NCI-H146 treated with DMSO at 0.1 percent for 48 hours (cell line): ENCODE data around the gene ZNF675.
A peak's percentile ranks its signal among the peaks of the same experiment; 100 is the strongest.
"Not testable (repeated sequence)": the region's sequence is repeated elsewhere in the genome, so short reads cannot be mapped to it uniquely, and the experiment has no call there.

Experiments
- DNase-seq: peaks from one replicate; lab custom pipeline; 2025; ENCODE audit not compliant: unreplicated experiment; lab: John Stamatoyannopoulos, UW

The ZNF675 gene

DNA sequence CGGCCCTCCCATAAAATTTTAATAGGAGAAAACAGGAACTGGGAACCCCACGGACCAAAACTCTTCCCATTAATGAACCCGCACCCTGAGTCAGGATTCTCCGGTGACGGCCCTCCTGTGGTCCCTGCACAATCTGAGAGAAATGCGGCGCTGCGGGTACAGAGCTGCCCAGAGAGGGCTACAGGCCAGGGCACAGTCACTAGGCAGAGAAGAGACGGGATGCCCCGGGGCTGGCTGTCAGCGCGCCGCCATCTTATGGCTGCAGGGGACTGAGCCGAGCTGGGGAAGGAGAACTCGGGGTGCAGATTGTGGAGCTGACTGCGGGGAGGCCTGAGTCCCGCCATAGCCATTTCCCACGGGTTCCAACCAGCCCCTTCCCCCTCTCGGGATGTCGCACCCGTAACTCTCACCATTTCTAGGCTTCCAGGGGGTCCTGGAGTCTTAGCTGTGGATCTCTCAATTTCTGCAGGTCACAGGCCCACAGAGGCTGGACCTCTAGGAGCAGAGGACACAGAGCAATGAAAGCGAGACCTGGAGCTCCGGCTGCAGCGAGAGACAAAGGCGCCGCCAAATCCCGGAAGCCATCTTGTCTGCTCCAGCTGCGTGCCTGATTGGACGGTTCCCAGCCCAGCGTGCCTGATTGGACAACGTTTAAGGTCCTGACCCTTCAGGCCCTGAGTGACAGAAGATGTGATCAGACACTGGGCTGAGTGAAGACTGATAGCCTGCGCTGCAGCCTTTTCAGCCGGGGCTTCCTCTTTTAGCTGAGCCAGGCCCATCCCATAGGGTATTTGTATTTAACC, at the start of gene ZNF675:
TSS of gene ZNF675 (minus strand) at position 592 of the 803 bp plus-strand sequence. CDS start at position 413, 179 bp downstream.
- DNase-seq = peak; percentile 94

DNA sequence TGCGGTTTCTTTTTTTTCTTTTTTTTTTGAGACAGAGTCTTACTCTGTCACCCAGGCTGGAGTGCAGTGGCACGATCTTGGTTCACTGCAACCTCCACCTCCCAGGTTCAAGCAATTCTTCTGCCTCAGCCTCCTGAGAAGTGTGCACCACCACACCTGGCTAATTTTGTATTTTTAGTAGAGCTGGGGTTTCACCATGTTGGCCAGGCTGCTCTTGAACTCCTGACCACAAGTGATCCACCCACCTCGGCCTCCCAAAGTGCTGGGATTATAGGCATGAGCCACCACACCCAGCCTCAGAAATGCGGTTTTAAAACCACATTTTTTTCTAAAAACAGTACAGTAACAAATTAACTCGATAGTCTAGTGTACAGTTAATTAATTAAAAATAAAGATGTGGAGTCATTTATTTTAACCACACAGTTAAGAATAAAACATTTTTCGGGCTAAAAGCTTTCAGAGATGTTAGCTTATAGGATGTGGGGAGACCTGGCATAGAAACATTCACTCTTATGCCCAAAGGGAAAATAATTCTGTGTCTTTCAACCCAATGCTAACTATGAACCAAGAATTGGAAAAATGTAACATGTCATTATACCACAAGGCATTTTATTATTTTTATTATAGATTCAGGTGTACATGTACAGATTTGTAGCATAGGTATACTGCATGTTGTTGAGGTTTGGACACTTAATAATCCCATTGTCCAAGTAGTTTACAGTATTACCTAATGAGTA, 43.9 kb upstream of the ZNF675 start:
- DNase-seq = not testable (repeated sequence)

- DNase-seq = not testable (repeated sequence)
Measured at GRCh38 chr19:23724161-23724560, 37.1 kb upstream of the ZNF675 start.

DNA sequence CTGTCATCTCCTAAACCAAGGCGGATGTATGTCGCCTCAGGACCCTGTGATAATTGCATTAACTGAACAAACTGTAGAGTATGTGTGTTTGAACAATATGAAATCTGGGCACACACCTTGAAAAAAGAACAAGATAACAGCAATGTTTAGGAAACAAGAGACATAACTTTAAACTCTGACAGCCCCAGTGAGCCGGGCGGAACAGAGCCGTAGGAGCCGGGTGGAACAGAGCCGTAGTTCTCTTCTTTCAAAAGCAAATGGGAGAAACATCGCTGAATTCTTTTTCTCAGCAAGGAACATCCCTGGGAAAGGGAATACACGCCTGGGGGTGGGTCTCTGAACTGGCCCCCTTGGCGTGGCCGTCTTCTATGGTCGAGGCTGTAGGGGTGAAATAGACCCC, 31.8 kb upstream of the ZNF675 start:
- DNase-seq = no peak

DNA sequence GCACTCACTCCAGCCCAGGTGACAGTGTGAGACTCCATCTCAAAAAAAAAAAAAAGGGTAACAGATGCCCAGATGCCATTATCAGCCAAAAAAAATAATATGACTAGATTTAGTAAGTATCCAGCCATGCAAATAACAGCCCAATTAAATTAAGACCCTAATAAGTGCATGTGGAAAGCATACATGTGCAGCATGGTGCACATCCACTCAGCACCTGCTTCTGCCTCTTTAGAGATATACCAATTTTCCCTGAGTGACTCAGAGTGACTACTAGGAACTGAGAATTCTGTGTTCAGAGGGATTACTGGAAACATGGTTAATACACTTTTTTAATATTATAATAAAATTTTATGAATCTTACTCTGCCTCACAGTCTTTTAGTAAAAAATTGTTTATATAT, 29.8 kb upstream of the ZNF675 start:
- no peak for DNase-seq

- DNase-seq = no peak
Measured at GRCh38 chr19:23709347-23709746, 22.3 kb upstream of the ZNF675 start.

DNA sequence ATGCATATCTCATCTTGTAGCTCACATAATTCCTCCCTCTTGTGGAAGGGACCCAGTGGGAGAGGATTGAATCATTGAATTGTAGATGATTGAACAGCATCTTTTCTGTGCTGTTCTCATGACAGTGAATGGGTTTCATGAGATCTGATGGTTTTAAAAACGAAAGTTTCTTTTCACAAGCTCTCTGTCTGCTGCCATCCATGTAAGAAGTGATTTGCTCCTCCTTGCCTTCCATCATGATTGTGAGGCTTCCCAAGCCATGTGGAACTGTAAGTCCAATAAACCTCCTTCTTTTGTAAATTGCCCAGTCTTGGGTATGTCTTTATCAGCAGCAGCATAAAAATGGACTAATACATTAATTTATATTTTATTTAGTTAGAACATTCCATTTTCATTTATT, 19.6 kb upstream of the ZNF675 start:
- no peak for DNase-seq

- no peak for DNase-seq
Measured at GRCh38 chr19:23699521-23699860, 12.5 kb upstream of the ZNF675 start.

DNA sequence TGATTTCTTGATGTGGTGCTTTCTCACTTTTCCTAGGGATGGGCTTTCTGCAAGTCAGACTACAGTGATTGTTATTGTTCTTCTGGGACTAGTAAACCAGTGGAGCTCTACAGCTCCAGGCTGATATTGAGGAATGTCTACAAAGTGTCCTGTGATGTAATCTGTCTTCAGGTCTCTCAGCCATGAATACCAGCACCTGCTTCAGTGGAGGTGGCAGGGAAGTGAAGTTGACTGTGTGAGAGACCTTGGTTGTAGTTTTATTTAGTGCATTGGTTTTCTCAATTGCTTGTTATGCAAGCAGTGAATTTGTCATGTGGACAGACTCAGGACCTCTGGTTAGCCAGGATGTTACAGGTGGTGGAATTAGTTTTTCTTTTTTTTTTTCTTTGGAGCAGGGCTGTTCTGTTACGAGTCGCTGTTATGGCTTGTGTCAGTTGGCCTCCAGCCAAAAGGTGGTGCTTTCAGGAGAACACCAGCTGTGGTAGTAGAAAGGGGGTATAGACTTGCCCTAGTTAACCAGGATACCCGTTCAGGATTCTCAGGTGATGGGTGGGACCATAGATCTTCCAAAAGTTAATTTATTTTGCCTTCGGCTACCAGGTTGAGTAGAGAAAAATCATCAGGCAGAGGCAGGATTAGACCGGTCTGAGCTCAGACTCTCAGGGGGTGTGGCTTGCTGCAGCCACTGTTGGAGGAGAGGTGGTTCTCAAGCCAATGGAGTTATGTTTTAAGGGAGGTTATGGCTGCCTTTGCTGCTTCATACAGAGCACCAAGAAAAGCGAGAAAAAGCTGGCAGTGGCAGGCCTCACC, 11.9 kb upstream of the ZNF675 start:
- peak; percentile 46 for DNase-seq

DNA sequence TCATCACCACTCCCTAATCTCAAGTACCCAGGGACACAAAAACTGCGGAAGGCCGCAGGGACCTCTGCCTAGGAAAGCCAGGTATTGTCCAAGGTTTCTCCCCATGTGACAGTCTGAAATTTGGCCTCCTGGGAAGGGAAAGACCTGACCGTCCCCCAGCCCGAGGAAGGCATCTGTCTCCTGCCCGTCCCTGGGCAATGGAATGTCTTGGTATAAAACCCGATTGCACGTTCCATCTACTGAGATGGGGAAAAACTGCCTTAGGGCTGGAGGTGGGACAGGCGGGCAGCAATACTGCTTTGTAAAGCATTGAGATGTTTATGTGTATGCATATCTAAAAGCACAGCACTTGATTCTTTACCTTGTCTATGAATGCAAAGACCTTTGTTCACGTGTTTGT, 5.9 kb upstream of the ZNF675 start:
- DNase-seq = not testable (repeated sequence)

DNA sequence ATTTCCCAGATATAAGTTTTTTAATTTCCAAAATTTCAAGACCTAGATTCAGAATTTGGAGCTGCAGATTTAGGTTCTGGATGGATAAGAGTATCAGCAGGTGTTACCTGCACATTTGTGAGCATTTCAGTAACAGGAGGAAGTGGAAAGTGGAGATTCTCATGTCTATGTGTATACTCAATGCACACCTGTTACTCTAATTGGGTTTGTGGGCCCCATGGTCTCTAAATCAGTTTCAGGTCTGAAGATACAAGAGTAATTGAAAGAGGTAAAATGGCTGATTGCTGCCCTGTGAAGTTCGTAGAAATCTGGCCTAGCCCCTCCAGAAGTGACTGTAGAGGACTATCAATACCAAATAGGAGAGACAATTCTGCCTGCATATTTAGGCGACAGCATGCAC, 13.9 kb downstream of the ZNF675 start:
- no peak for DNase-seq

DNA sequence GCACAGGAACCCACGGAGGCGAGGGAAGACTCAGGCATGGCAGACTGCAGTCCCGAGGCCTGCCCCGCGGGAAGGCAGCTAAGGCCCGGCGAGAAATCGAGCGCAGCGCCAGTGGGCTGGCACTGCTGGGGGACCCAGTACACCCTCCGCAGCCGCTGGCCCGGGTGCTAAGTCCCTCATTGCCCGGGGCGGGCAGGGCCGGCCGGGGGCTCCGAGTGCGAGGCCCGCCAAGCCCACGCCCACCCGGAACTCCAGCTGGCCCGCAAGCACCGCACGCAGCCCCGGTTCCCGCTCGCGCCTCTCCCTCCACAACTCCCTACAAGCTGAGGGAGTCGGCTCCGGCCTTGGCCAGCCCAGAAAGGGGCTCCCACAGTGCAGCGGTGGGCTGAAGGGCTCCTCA, 18.4 kb downstream of the ZNF675 start:
- DNase-seq = not testable (repeated sequence)

GRCh38 chr19:23665651-23666410, 21.2 kb downstream of the ZNF675 start:
- DNase-seq = no peak

GRCh38 chr19:23649817-23650216, 37.2 kb downstream of the ZNF675 start:
- not testable (repeated sequence) for DNase-seq
